HCT116 (cell line): ENCODE results near the gene SCN1B. TPM values are rescaled to one million over a fixed set of nuclear protein-coding genes. Genes with fewer than 3 reads are reported as not detected.

Source experiments
- ATAC-seq: fragments of 200-7000 bp; cut with Tn5 transposase; 2 replicates; pipeline ENCODE4 v1.9.1; 2020; ENCODE audit warnings: mild to moderate bottlenecking, moderate library complexity
- BruUV-seq: library from RNA; stranded (reverse); fragments of 400-500 nt; replicated peaks from 2 replicates; lab custom pipeline; 2021; lab: Mats Ljungman, UMichigan
- CTCF ChIA-PET: fragments of 300-600 bp; sonication (Branson Sonifier 250); formaldehyde crosslinking; loops from one replicate; lab custom pipeline; 2021; ENCODE audit warnings: antibody characterized with exemption; lab: Charles Lee
- POLR2A ChIA-PET: fragments of 300-600, 350-600 bp; sonication (Branson Sonifier 250); formaldehyde crosslinking; loops from one replicate; lab custom pipeline; 2021; ENCODE audit warnings: antibody characterized with exemption; lab: Charles Lee
- RAD21 ChIA-PET, 2 experiments: fragments of 300-600 bp; sonication (Branson Sonifier 250); formaldehyde crosslinking; loops; one replicate each; lab custom pipeline; 2023; ENCODE audit warnings: low total read pairs in 2 of 2; ENCODE audit not compliant: uncharacterized antibody in 2 of 2, unreplicated experiment in 2 of 2, low non-redundant PET in 1 of 2; lab: Charles Lee
- DNase-seq: peaks from one replicate; pipeline ENCODE4 v3.0.0-alpha.2; 2010; ENCODE audit warnings: low read depth, low spot score
- H2AFZ ChIP-seq: fragments of 200-600 bp; shearing (Covaris generic), sonication (generic); 2 replicates; pipeline ENCODE4 v1.6.1; 2017; ENCODE audit warnings: low read depth, mixed run types, mixed read lengths, antibody characterized with exemption, low read length; ENCODE audit not compliant: poor library complexity, severe bottlenecking
- H3K27ac ChIP-seq: 2 replicates; pipeline ENCODE4 v1.5.1; 2012; ENCODE audit warnings: low read depth, low read length
- H3K27me3 ChIP-seq: fragments of 200-600 bp; sonication (generic); 2 replicates; pipeline ENCODE4 v1.6.1; 2016; ENCODE audit warnings: mixed run types, low read length, mixed read lengths; ENCODE audit not compliant: insufficient read depth
- H3K36me3 ChIP-seq, 2 experiments: fragments of 200-500 bp in 1 of 2; fragments of 200-600 bp in 1 of 2; sonication (Bioruptor generic) in 1 of 2; sonication (generic) in 1 of 2; 2 replicates each; pipeline versions ENCODE4 v1.5.1 to v1.6.1; 2014 to 2016; ENCODE audit warnings: low read length in 2 of 2, inconsistent platforms in 1 of 2, mixed read lengths in 1 of 2, mixed run types in 1 of 2; ENCODE audit not compliant: insufficient read depth in 2 of 2, control insufficient read depth in 1 of 2
- H3K4me1 ChIP-seq, 2 experiments: fragments of 200-600 bp in 1 of 2; sonication (generic) in 1 of 2; 2 replicates each; pipeline versions ENCODE4 v1.5.1 to v1.6.1; 2012 to 2017; ENCODE audit warnings: low read length in 2 of 2, inconsistent platforms in 1 of 2, mild to moderate bottlenecking in 1 of 2, mixed read lengths in 1 of 2, mixed run types in 1 of 2, moderate library complexity in 1 of 2; ENCODE audit not compliant: insufficient read depth in 2 of 2, control insufficient read depth in 1 of 2
- H3K4me2 ChIP-seq: fragments of 200-600 bp; sonication (generic); 2 replicates; pipeline ENCODE4 v1.6.1; 2017; ENCODE audit warnings: mixed run types, low read length, mixed read lengths
- H3K4me3 ChIP-seq, 2 experiments: fragments of 200-600 bp in 1 of 2; sonication (generic) in 1 of 2; replicated peaks in 1 of 2; 2 replicates each; pipeline ENCODE4 v1.5.1; 2011 to 2016; ENCODE audit warnings: low read length in 2 of 2, control low read depth in 1 of 2, low read depth in 1 of 2, mild to moderate bottlenecking in 1 of 2, mixed read lengths in 1 of 2, mixed run types in 1 of 2
- H3K79me2 ChIP-seq: fragments of 200-600 bp; sonication (generic); 2 replicates; pipeline ENCODE4 v1.6.1; 2017; ENCODE audit warnings: mild to moderate bottlenecking, mixed run types, low read length, moderate library complexity, mixed read lengths; ENCODE audit not compliant: insufficient read depth
- H3K9ac ChIP-seq: fragments of 200-600 bp; sonication (generic); 2 replicates; pipeline ENCODE4 v1.6.1; 2016; ENCODE audit warnings: low read length, mixed read lengths
- H3K9me2 ChIP-seq: fragments of 200-600 bp; sonication (generic), shearing (Covaris generic); 2 replicates; pipeline ENCODE4 v1.6.1; 2017; ENCODE audit warnings: mixed run types, mild to moderate bottlenecking, moderate library complexity; ENCODE audit not compliant: insufficient read depth
- H3K9me3 ChIP-seq, 2 experiments: fragments of 200-500 bp in 1 of 2; fragments of 200-600 bp in 1 of 2; sonication (Bioruptor generic) in 1 of 2; sonication (generic) in 1 of 2; 2 replicates each; pipeline ENCODE4 v1.6.1; 2014 to 2017; ENCODE audit warnings: low read length in 2 of 2, mixed read lengths in 2 of 2, inconsistent platforms in 1 of 2, low read depth in 1 of 2, mild to moderate bottlenecking in 1 of 2, mixed run types in 1 of 2, moderate library complexity in 1 of 2; ENCODE audit not compliant: control insufficient read depth in 1 of 2, insufficient read depth in 1 of 2
- H4K20me1 ChIP-seq: fragments of 200-600 bp; sonication (generic), shearing (Covaris generic); 2 replicates; pipeline ENCODE4 v1.6.1; 2017; ENCODE audit warnings: mixed run types, mild to moderate bottlenecking, moderate library complexity; ENCODE audit not compliant: insufficient read depth
- ZFX ChIP-seq: fragments of 450-650 bp; IDR thresholded peaks from 2 replicates; pipeline ENCODE4 v1.6.1; 2017
- intact Hi-C: fragments of 100-400 bp; cut with micrococcal nuclease; formaldehyde crosslinking; loops from 2 replicates; pipeline ENCODE4 v1.10.0; 2022
- total RNA-seq: library from RNA; stranded (reverse); gene quantifications from one replicate; pipeline ENCODE4 v1.2.1, GENCODE V29; 2021; ENCODE audit not compliant: unreplicated experiment
- TF ChIP-seq, protein P1 (sequence below): IDR thresholded peaks from 2 replicates; pipeline ENCODE4 v1.6.1; 2012
- TF ChIP-seq, protein P2 (sequence below): IDR thresholded peaks from 2 replicates; pipeline ENCODE4 v1.6.1; 2011; ENCODE audit warnings: mild to moderate bottlenecking, low read length, moderate library complexity; ENCODE audit not compliant: insufficient replicate concordance; ENCODE audit errors: extremely low read depth

Gene SCN1B
- total RNA-seq, 1 experiment from 2014 or later = 6.6 TPM

DNA sequence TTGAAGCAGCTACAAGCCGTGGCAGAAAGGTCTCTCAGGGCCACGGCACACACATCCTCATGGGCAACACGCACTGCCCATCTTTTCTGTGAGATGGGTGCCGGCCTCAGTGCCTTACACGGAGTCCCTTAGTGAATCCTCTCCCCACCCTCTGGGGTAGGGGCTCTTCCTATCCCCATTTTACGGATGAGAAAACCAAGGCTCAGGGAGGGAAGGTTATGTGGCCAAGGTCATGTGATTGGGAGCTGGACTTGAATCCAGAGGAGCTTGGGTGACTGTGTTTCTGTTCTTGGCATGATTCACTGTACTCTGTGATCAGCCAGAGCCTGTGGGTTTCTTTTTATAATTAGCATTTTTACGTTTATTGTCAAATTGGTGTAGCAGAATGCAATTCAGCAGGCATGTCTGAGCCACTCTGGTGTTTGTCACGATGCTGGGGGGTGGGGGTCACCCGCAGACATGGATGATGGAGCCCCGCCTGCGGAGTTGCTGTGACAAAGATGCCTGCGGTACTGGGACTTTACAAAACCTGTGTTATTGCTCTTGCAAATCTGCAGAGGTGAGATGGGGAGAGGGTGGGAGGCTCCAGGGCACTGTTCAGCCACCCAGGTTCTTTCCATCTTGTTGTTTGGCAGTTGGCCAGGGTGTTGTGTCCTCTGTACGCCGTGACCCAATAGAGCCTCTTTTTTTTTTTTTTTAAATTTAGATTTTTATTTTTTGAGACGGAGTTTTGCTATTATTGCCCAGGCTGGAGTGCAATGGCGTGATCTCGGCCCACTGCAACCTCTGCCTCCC lies 4.5 kb downstream of the SCN1B start:
- Histone ChIP-seq H3K9me3 (no peaks in the 10 kb centered on the region), H3K27ac (no peak overlapping the region), H4K20me1 (no peaks in the 10 kb centered on the region), H3K4me1 (peaks cover 4 to 12% of the 10 kb centered on the region in 2 experiments; a peak in 3 of 4 replicates), H3K79me2 (no peaks in the 10 kb centered on the region), H3K36me3 (no peaks in the 10 kb centered on the region; a peak in 1 of 4 replicates), H2AFZ (no peak overlapping the region), H3K9me2 (no peaks in the 10 kb centered on the region), H3K4me2 (no peak overlapping the region), H3K27me3 (no peaks in the 10 kb centered on the region), H3K4me3 (no peak overlapping the region), H3K9ac (no peak overlapping the region)
- no peak for ATAC-seq
- TF ChIP-seq, protein P1, sequence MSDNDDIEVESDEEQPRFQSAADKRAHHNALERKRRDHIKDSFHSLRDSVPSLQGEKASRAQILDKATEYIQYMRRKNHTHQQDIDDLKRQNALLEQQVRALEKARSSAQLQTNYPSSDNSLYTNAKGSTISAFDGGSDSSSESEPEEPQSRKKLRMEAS = no peak
- TF ChIP-seq, protein P2, sequence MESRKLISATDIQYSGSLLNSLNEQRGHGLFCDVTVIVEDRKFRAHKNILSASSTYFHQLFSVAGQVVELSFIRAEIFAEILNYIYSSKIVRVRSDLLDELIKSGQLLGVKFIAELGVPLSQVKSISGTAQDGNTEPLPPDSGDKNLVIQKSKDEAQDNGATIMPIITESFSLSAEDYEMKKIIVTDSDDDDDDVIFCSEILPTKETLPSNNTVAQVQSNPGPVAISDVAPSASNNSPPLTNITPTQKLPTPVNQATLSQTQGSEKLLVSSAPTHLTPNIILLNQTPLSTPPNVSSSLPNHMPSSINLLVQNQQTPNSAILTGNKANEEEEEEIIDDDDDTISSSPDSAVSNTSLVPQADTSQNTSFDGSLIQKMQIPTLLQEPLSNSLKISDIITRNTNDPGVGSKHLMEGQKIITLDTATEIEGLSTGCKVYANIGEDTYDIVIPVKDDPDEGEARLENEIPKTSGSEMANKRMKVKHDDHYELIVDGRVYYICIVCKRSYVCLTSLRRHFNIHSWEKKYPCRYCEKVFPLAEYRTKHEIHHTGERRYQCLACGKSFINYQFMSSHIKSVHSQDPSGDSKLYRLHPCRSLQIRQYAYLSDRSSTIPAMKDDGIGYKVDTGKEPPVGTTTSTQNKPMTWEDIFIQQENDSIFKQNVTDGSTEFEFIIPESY = no peak
- TF ChIP-seq ZFX = no peak
- no peak for DNase-seq
- ChIA-PET POLR2A (no interaction called here), RAD21 (no interaction called here), CTCF (interaction anchor here (1.1 kb wide), 1 partner anchor 9 kb away, joined by 5 read pairs; no protein-coding TSS in a partner anchor)
- BruUV-seq = no TSS peak
- intact Hi-C loops = no loop called here
